ENCODE data around the gene SSR1.

- TF ChIP-seq POLR2AphosphoS5 (IDR thresholded peaks at IDR 0.05; ENCODE audit: low read depth, low read length): no peak
- no peak for TF ChIP-seq FOXP2 (optimal IDR thresholded peaks at IDR 0.05; ENCODE audit: borderline replicate concordance, extremely low read depth, extremely low read length, insufficient read depth)
Measured at GRCh38 chr6:7257521-7258230, 55.3 kb downstream of the SSR1 start.

Data from PFSK-1 (cell line).